PC-3 (cell line): ENCODE data around the gene FGG. TPM values are rescaled to one million over a fixed set of nuclear protein-coding genes. Genes with fewer than 3 reads are reported as not detected.

ENCODE experiments used
- ATAC-seq: fragments of 200-7000 bp; cut with Tn5 transposase; 2 replicates; pipeline ENCODE4 v1.9.1; 2020; ENCODE audit warnings: mild to moderate bottlenecking, moderate library complexity
- BruUV-seq: library from RNA; stranded (reverse); fragments of 400-500 nt; replicated peaks from 2 replicates; lab custom pipeline; 2021; lab: Mats Ljungman, UMichigan
- CTCF ChIA-PET: fragments of 300-600 bp; sonication (Branson Sonifier 250); formaldehyde crosslinking; loops from one replicate; lab custom pipeline; 2022; ENCODE audit warnings: antibody characterized with exemption; lab: Charles Lee
- POLR2A ChIA-PET: fragments of 300-600 bp; sonication (Branson Sonifier 250); formaldehyde crosslinking; loops from one replicate; lab custom pipeline; 2022; ENCODE audit warnings: antibody characterized with exemption; ENCODE audit not compliant: unreplicated experiment; lab: Charles Lee
- DNase-seq: peaks from one replicate; pipeline ENCODE4 v3.0.0-alpha.2; 2015
- H2AFZ ChIP-seq: fragments of 300-600 bp; sonication (generic); 2 replicates; pipeline ENCODE4 v1.6.0; 2016; ENCODE audit warnings: antibody characterized with exemption, low read length
- H3F3A ChIP-seq: fragments of 300-600 bp; sonication (generic); one replicate; pipeline ENCODE4 v1.6.0; 2017; ENCODE audit warnings: antibody characterized with exemption, low read length, control low read depth, mild to moderate bottlenecking; ENCODE audit not compliant: unreplicated experiment
- H3K27ac ChIP-seq: fragments of 300-600 bp; sonication (generic); 2 replicates; pipeline ENCODE4 v1.5.1; 2016; ENCODE audit warnings: mild to moderate bottlenecking, low read length
- H3K27me3 ChIP-seq: fragments of 300-600 bp; sonication (generic); 2 replicates; pipeline ENCODE4 v1.6.1; 2016; ENCODE audit warnings: low read length, mixed read lengths
- H3K36me3 ChIP-seq: fragments of 300-600 bp; sonication (generic); 2 replicates; pipeline ENCODE4 v1.6.1; 2016; ENCODE audit warnings: low read depth, mixed run types, low read length, mixed read lengths
- H3K4me1 ChIP-seq: fragments of 300-600 bp; sonication (generic); 2 replicates; pipeline ENCODE4 v1.5.1; 2016; ENCODE audit warnings: low read length; ENCODE audit not compliant: insufficient read depth
- H3K4me2 ChIP-seq: fragments of 300-600 bp; sonication (generic); 2 replicates; pipeline ENCODE4 v1.6.0; 2016; ENCODE audit warnings: low read length
- H3K4me3 ChIP-seq: fragments of 300-600 bp; sonication (generic); 2 replicates; pipeline ENCODE4 v1.5.1; 2016; ENCODE audit warnings: mild to moderate bottlenecking, low read length, mixed read lengths
- H3K79me2 ChIP-seq: fragments of 300-600 bp; sonication (generic); 2 replicates; pipeline ENCODE4 v1.6.1; 2017; ENCODE audit warnings: low read length, mixed read lengths
- H3K9ac ChIP-seq: fragments of 300-600 bp; sonication (generic); 2 replicates; pipeline ENCODE4 v1.6.0; 2016; ENCODE audit warnings: mild to moderate bottlenecking, low read length
- H3K9me2 ChIP-seq: fragments of 300-600 bp; sonication (generic); replicated peaks from 2 replicates; pipeline ENCODE4 v1.6.1; 2016; ENCODE audit warnings: mixed run types, low read length, mixed read lengths
- H3K9me3 ChIP-seq: fragments of 300-600 bp; sonication (generic); 2 replicates; pipeline ENCODE4 v1.6.1; 2016; ENCODE audit warnings: low read length, mixed read lengths
- H4K20me1 ChIP-seq: fragments of 300-600 bp; sonication (generic); 2 replicates; pipeline ENCODE4 v1.6.1; 2016; ENCODE audit warnings: low read length, mixed read lengths
- CTCF ChIP-seq: fragments of 300-600 bp; sonication (generic); conservative IDR thresholded peaks from 2 replicates; pipeline ENCODE4 v1.5.1; 2017; ENCODE audit warnings: antibody characterized with exemption, low read depth, mild to moderate bottlenecking, low read length
- EZH2 ChIP-seq: fragments of 300-600 bp; sonication (generic); IDR thresholded peaks from one replicate; pipeline ENCODE4 v1.6.1; 2017; ENCODE audit warnings: antibody characterized with exemption, mild to moderate bottlenecking, low read length; ENCODE audit not compliant: unreplicated experiment
- EZH2phosphoT487 ChIP-seq: fragments of 300-600 bp; sonication (generic); IDR thresholded peaks from 2 replicates; pipeline ENCODE4 v1.6.1; 2018; ENCODE audit warnings: mild to moderate bottlenecking, antibody characterized with exemption, low read length, borderline replicate concordance
- intact Hi-C: fragments of 100-400 bp; cut with micrococcal nuclease; formaldehyde crosslinking; loops from 2 replicates; pipeline ENCODE4 v1.9.0; 2023
- total RNA-seq: library from RNA; depleted of rRNA; stranded (reverse); fragments of >200 nt; gene quantifications from 2 replicates; pipeline ENCODE4 v1.2.3, GENCODE V29; 2014

FGG gene
- total RNA-seq, 1 experiment from 2014 or later, result not detected

DNA sequence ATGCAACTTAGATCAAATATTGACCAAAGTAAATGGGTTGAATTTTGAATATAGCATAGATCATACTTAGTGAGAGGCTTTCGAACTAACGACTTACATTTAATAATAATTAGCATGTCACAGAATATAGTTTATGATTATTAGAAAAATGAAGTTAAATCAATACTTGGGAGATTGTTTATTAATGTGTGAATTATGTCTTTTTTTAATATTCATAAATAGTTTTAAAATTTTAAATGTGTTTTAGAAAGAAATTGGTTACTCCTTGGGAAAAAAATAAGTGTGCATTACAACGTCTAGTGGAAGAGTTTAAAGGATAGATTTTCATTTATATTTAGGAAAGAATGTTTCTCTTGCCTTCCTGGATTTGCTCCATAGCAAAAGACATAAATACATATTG lies 29.2 kb downstream of the FGG start:
- no peak for DNase-seq
- H2AFZ ChIP-seq, result no peak overlapping the region
- POLR2A ChIA-PET, result no interaction called here
- no peak overlapping the region for H3K4me3 ChIP-seq
- no peaks in the 10 kb centered on the region for H3K9me2 ChIP-seq
- no peaks in the 10 kb centered on the region for H3K9me3 ChIP-seq
- H3F3A ChIP-seq, result no peaks in the 10 kb centered on the region
- CTCF ChIA-PET, result no interaction called here
- ATAC-seq, result no peak
- H3K27me3 ChIP-seq, result no peaks in the 10 kb centered on the region
- BruUV-seq, result no TSS peak
- no peaks in the 10 kb centered on the region for H3K4me1 ChIP-seq
- no peaks in the 10 kb centered on the region for H3K36me3 ChIP-seq
- no peak overlapping the region for H3K27ac ChIP-seq
- H3K79me2 ChIP-seq, result no peaks in the 10 kb centered on the region
- intact Hi-C loops, result no loop called here
- no peak overlapping the region for H3K4me2 ChIP-seq
- H3K9ac ChIP-seq, result no peak overlapping the region
- H4K20me1 ChIP-seq, result no peaks in the 10 kb centered on the region
- TF ChIP-seq EZH2 (no peak), EZH2phosphoT487 (no peak), CTCF (no peak)

DNA sequence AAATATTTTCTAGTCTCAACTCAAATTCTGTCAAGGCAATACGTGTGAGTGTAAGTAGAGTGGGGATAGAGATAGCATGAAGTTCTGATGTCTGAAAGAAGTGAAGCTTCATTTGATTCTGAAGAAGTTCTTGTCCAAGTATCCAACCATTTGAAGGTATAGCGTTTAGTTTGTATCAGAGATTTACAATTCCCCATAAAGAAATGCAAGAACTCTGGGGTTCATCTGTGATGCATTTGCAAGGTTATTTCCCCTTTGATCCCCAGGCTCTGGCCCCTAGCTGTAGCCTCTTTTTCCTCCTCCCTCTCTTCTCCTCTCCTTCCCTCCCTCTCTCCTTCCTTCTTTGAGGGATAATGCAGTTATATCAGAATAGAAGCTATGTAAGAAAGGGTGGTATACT lies 29.7 kb downstream of the FGG start:
- POLR2A ChIA-PET, result no interaction called here
- H4K20me1 ChIP-seq, result no peaks in the 10 kb centered on the region
- TF ChIP-seq CTCF, result no peak
- TF ChIP-seq EZH2phosphoT487, result no peak
- TF ChIP-seq EZH2, result no peak
- no peak for DNase-seq
- H3K27me3 ChIP-seq, result no peaks in the 10 kb centered on the region
- H2AFZ ChIP-seq, result no peak overlapping the region
- no peaks in the 10 kb centered on the region for H3K79me2 ChIP-seq
- H3K9me2 ChIP-seq, result no peaks in the 10 kb centered on the region
- no peaks in the 10 kb centered on the region for H3F3A ChIP-seq
- H3K36me3 ChIP-seq, result no peaks in the 10 kb centered on the region
- intact Hi-C loops, result no loop called here
- H3K4me3 ChIP-seq, result no peak overlapping the region
- CTCF ChIA-PET, result no interaction called here
- no peak overlapping the region for H3K9ac ChIP-seq
- H3K4me1 ChIP-seq, result no peaks in the 10 kb centered on the region
- no peaks in the 10 kb centered on the region for H3K9me3 ChIP-seq
- ATAC-seq, result no peak
- BruUV-seq, result no TSS peak
- no peak overlapping the region for H3K4me2 ChIP-seq
- H3K27ac ChIP-seq, result no peak overlapping the region

DNA sequence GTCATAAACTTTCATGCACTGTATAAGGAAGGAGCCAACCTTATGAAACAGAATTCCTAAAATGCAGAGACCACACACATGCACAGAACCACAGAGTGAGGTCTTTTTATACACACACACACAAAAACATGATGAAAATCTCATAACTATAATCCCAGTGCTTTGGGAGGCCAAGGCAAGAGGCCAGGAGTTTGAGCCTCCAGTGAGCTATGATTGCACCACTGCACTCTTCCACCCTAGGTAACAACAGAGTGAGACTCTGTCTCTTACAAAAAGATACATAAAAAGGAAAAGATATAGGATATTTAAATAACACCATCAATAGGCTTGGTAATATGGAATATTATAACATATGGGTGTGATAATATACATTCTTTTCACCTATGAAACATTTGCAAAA lies 32.5 kb downstream of the FGG start:
- POLR2A ChIA-PET, result no interaction called here
- Histone ChIP-seq H4K20me1 (no peaks in the 10 kb centered on the region), H3K36me3 (no peaks in the 10 kb centered on the region), H3K27me3 (no peaks in the 10 kb centered on the region), H3F3A (no peaks in the 10 kb centered on the region), H3K4me2 (no peak overlapping the region), H3K9ac (no peak overlapping the region), H3K79me2 (no peaks in the 10 kb centered on the region), H3K27ac (no peak overlapping the region), H3K4me3 (no peak overlapping the region), H3K9me2 (no peaks in the 10 kb centered on the region), H3K9me3 (no peaks in the 10 kb centered on the region), H2AFZ (no peak overlapping the region), H3K4me1 (no peaks in the 10 kb centered on the region)
- TF ChIP-seq EZH2 (no peak), CTCF (no peak), EZH2phosphoT487 (no peak)
- DNase-seq (no peak), ATAC-seq (no peak)
- BruUV-seq, result no TSS peak
- intact Hi-C loops, result no loop called here
- CTCF ChIA-PET, result no interaction called here
